Measurements from ENCODE around the gene JTB.
A peak's percentile ranks its signal among the peaks of the same experiment; 100 is the strongest.
"Not testable (repeated sequence)": the region's sequence is repeated elsewhere in the genome, so short reads cannot be mapped to it uniquely, and the experiment has no call there.

Gene JTB

GRCh38 chr1:153977250-153978240, at the start of gene JTB:
Gene JTB, minus strand, starts transcription at chr1:153977674. Its CDS starts 422 bp downstream, at chr1:153977252.
- DNase-seq, result peak; percentile 90

- DNase-seq, result no peak
These were observed 42.5 kb upstream of the JTB start for GRCh38 chr1:154019940-154020339.

GRCh38 chr1:154019269-154019668, 41.8 kb upstream of the JTB start:
- DNase-seq, result no peak

- no peak for DNase-seq
These were observed 36.9 kb upstream of the JTB start for GRCh38 chr1:154014154-154014907.

- not testable (repeated sequence) for DNase-seq
These were observed 35.1 kb upstream of the JTB start for GRCh38 chr1:154012543-154012942.

DNA sequence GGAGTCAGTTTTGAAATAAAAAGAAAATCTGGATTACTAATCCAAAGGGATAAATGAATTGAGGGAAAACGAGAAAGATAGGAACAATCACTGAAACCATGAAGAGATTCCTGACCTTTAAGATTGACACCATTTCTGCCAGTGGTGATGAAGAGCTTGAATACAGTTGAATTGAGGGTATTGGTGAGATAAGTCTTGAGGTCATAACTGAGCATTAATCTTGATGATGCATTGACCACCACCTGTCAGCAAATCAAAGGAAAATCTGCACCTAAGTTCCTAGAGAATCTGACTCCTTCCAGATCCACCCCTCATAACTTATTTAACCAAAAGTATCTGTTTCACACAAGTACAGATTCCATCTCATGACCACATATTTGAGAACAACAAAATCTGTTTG, 34.7 kb upstream of the JTB start:
- no peak for DNase-seq

- no peak for DNase-seq
These were observed 28.7 kb upstream of the JTB start for GRCh38 chr1:154006136-154006535.

- no peak for DNase-seq
These were observed 22.9 kb upstream of the JTB start for GRCh38 chr1:154000420-154000819.

DNA sequence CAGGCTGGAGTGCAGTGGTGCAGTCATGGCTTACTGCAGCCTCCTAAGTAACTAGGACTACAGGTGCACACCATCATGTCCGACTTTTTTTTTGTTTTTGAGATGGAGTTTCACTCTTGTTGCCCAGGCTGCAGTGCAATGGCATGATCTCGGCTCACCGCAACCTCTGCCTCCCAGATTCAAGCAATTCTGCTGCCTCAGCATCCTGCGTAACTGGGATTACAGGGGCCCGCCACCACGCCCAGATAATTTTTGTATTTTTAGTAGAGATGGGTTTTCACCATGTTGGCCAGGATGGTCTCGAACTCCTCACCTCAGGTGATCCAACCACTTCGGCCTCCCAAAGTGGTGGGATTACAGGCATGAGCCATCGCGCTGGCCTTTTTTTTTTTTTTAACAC, 19.4 kb upstream of the JTB start:
- not testable (repeated sequence) for DNase-seq

DNA sequence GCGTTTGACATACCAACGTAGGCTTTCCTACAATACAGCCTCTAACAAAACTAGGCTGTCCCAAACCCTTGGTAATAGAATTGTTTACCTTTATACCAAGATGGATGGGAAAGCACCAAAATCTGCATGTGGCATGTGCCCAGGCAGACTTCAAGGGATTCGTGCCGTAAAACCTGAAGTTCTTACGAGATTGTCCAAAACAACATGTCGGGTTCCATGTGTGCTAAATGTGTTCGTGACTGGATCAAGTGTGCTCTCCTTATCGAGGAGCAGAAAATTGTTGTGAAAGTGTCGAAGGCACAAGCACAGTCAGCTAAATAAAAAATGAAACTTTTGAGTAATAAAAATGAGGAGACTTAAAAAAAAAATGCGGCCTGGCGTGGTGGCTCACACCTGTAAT, 18.2 kb upstream of the JTB start:
- no peak for DNase-seq

DNA sequence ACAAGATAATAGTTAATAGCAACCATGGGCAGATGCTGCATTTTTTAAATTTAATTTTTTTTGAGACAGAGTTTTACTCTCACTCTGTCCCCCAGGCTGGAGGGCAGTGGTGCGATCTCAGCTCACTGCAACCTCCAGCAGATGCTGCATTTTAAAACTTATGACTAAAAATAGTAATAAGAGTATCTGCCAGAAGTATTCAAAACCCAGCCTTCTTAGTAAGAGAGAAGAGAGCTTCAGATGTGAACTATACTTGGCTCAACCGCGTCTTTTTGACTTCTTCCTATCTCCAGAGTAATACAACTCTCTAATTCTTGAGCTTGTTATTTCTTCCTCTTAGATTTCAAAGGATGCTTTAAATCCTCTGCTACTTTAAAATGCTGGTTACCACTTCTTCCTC, 17.7 kb upstream of the JTB start:
- DNase-seq, result no peak

- no peak for DNase-seq
These were observed 14.3 kb upstream of the JTB start for GRCh38 chr1:153991806-153992205.

GRCh38 chr1:153991151-153991630, 13.7 kb upstream of the JTB start:
- no peak for DNase-seq

GRCh38 chr1:153990468-153991150, 13.1 kb upstream of the JTB start, which contains the start of gene RPS27:
Gene RPS27, plus strand, starts transcription at chr1:153990762. Its CDS starts 35 bp downstream, at chr1:153990797.
- peak; percentile 93 for DNase-seq

GRCh38 chr1:153987621-153988020, 10.1 kb upstream of the JTB start:
- DNase-seq, result no peak

DNA sequence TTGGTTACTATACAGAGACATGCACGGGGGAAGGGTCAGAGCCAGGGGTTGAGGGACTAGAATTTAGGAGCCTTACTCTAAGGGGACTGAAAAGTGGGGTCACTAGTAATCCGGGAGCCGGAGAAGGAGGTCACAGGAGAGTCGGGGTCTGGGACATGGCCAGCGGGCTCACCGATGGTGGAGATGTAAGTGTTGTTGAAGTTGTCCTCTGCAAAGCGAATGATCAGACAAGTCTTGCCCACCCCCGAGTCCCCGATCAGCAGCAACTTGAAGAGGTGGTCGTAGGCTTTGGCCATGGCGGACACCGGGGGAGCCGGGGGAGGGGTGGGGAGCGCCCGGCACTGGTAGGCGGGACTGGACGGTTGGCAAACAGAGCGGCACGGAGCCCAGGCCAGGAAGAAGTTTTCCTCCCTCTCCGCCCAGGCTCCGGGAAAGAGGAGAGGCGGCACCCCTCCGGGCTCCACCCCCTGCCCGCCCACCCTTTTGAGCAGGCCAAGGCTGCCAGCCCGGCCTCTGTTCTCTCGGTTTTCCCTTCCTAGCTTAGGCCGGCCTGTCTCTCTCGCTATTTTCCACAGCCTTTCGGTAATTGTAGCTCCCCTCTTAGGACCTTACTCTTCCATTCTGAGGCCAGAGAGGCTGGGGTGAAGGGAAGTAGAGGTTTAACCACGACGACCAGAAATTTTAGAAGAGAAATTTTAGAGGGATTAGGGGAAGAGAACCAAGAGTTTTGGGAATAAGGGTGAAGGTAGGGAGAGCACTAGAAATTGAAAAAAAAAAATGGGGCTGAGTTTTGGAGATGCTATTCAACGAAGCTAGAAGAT, 8.7 kb upstream of the JTB start, which contains the start of gene RAB13:
Gene RAB13, minus strand, starts transcription at position 399 of the 821 bp plus-strand sequence. Its CDS starts 103 bp downstream, at position 296.
- peak; percentile 93 for DNase-seq

DNA sequence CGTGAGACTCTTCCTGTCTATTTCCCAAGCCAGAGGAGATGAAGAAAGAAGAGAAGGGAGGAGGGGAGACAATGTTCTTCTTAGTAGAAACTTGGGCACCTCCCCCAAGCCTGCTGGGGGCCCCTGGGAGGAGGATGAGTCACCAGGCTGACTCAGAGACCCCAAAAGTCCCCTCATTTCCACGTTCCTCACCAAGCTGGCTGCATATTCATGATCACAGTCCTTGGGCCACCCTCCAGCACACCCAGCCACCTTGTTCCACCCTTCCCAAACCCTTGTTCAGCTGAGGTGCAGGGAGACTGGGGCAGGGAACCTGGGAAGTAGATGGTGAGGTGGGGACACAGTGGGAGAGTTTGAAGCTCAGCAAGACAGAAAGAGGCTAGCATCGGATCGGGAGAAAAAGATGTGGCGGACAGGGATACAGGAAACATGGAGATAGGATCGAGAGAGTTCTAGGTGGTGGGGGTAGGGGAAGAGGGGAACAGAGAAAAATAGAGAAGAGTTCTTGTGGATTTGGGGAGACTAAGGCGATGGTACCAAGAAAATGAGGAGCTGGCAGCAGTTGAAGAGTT, 8.0 kb upstream of the JTB start:
- DNase-seq, result peak; percentile 50

DNA sequence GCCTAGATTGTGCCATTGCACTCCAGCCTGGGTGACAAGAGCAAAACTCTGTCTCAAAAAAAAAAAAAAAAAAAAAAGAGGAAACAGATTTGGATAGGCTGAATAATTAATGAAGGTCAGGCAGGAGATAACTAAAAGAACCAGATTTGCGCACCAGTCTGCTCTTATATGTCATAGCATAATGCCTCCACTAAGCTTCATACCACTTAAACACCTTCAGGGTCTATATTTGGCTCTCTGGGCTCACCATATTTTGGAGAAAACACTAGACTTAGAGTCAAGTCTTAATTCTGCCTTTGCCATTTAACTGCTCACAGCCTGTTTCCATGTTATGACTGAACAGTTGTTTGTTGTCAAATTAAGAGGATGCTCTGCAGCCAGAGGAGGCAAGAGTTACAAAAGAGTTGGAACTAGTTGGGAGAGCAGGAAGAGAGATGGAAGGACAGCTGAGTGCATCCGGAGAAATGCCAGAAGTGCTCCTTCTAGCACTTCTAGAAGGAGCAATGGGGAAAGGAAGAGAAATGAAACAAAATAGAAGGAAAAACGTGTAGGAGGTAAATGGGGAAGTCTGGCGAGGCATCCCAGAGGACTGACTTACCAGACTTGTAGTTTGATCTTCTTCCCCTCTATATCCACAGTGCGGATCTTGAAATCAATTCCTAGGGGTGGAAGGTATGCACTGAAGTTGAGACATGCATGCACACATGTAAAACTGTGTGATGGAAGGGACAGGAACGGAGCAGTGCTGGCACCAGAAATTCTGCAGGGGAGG, 6.8 kb upstream of the JTB start:
- no peak for DNase-seq

- DNase-seq, result not testable (repeated sequence)
These were observed 4.3 kb upstream of the JTB start for GRCh38 chr1:153981735-153982134.

DNA sequence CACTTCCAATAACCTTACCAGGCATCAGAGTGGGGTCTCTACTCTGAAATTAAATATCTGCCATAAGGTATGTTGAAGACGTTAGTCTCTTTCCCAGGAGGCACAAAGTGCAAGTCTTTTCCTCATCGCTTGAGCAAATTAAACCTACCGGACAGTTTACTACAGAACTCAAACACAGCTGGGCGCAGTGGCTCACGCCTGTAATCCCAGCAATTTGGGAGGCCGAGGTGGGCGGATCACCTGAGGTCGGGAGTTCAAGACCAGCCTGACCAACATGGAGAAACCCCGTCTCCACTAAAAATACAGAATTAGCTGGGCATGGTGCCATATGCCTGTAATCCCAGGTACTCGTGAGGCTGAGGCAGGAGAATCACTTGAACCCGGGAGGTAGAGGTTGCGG, 1.6 kb upstream of the JTB start:
- DNase-seq, result not testable (repeated sequence)

All from right forelimb (tissue), 1 donor.